Measurements from ENCODE around the gene OSBP2. TPM values are rescaled to one million over a fixed set of nuclear protein-coding genes. Genes with fewer than 3 reads are reported as not detected.

OSBP2 gene
- total RNA-seq, 1 experiment from 2014 or later = 6.2 TPM

- Histone ChIP-seq H3K4me3 (ENCODE audit: low read depth, low read length) (no peak overlapping the region), H3K36me3 (ENCODE audit: control insufficient read depth, insufficient read depth, low read length) (no peaks in the 10 kb centered on the region), H3K27me3 (replicated peaks; ENCODE audit: control insufficient read depth, insufficient read depth, low read length) (no peaks in the 10 kb centered on the region), H3K4me1 (no peaks in the 10 kb centered on the region), H3K9me3 (no peaks in the 10 kb centered on the region)
- ChIA-PET POLR2A (no interaction called here), CTCF (no interaction called here)
- H3K9me3 Mint-ChIP-seq (ENCODE audit: unreplicated experiment) = no peaks in the 10 kb centered on the region
- intact Hi-C loops (cut with micrococcal nuclease; ENCODE audit: unreplicated experiment) = no loop called here
- H3K27me3 Mint-ChIP-seq (ENCODE audit: insufficient read depth, unreplicated experiment) = no peaks in the 10 kb centered on the region
- no peak overlapping the region for H3K27ac Mint-ChIP-seq (ENCODE audit: unreplicated experiment)
- H3K4me1 Mint-ChIP-seq (ENCODE audit: low read depth, unreplicated experiment) = no peaks in the 10 kb centered on the region
- no peak overlapping the region for H3K4me3 Mint-ChIP-seq (ENCODE audit: unreplicated experiment)
- BruUV-seq (replicated peaks) = no TSS peak
- no peak for DNase-seq
- no peaks in the 10 kb centered on the region for H3K36me3 Mint-ChIP-seq (ENCODE audit: insufficient read depth, unreplicated experiment)
- no peak for TF ChIP-seq CTCF (IDR thresholded peaks at IDR 0.05; ENCODE audit: insufficient read depth in 1 of 2, low read depth in 1 of 2, low read length in 1 of 2, severe bottlenecking in 1 of 2, unreplicated experiment in 1 of 2)
Measured at GRCh38 chr22:30648825-30649224, 45.8 kb upstream of the OSBP2 start.

- POLR2A ChIA-PET = no interaction called here
- no peaks in the 10 kb centered on the region for H3K36me3 ChIP-seq (ENCODE audit: control insufficient read depth, insufficient read depth, low read length)
- CTCF ChIA-PET = no interaction called here
- Mint-ChIP-seq H3K9me3 (ENCODE audit: unreplicated experiment) (no peaks in the 10 kb centered on the region), H3K4me3 (ENCODE audit: unreplicated experiment) (no peak overlapping the region), H3K36me3 (ENCODE audit: insufficient read depth, unreplicated experiment) (no peaks in the 10 kb centered on the region), H3K27ac (ENCODE audit: unreplicated experiment) (no peak overlapping the region), H3K4me1 (ENCODE audit: low read depth, unreplicated experiment) (no peaks in the 10 kb centered on the region), H3K27me3 (ENCODE audit: insufficient read depth, unreplicated experiment) (no peaks in the 10 kb centered on the region)
- no peaks in the 10 kb centered on the region for H3K9me3 ChIP-seq
- intact Hi-C loops (cut with micrococcal nuclease; ENCODE audit: unreplicated experiment) = no loop called here
- no peaks in the 10 kb centered on the region for H3K27me3 ChIP-seq (replicated peaks; ENCODE audit: control insufficient read depth, insufficient read depth, low read length)
- no peaks in the 10 kb centered on the region for H3K4me1 ChIP-seq
- TF ChIP-seq CTCF (IDR thresholded peaks at IDR 0.05; ENCODE audit: insufficient read depth in 1 of 2, low read depth in 1 of 2, low read length in 1 of 2, severe bottlenecking in 1 of 2, unreplicated experiment in 1 of 2) = no peak
- no peak for DNase-seq
- no peak overlapping the region for H3K4me3 ChIP-seq (ENCODE audit: low read depth, low read length)
- no TSS peak for BruUV-seq (replicated peaks)
Measured at GRCh38 chr22:30649430-30650007, 45.2 kb upstream of the OSBP2 start.

- Histone ChIP-seq H3K36me3 (ENCODE audit: control insufficient read depth, insufficient read depth, low read length) (no peaks in the 10 kb centered on the region), H3K9me3 (no peaks in the 10 kb centered on the region), H3K4me3 (ENCODE audit: low read depth, low read length) (no peak overlapping the region), H3K4me1 (no peaks in the 10 kb centered on the region), H3K27me3 (replicated peaks; ENCODE audit: control insufficient read depth, insufficient read depth, low read length) (no peaks in the 10 kb centered on the region)
- no peaks in the 10 kb centered on the region for H3K4me1 Mint-ChIP-seq (ENCODE audit: low read depth, unreplicated experiment)
- H3K36me3 Mint-ChIP-seq (ENCODE audit: insufficient read depth, unreplicated experiment) = no peaks in the 10 kb centered on the region
- TF ChIP-seq CTCF (IDR thresholded peaks at IDR 0.05; ENCODE audit: insufficient read depth in 1 of 2, low read depth in 1 of 2, low read length in 1 of 2, severe bottlenecking in 1 of 2, unreplicated experiment in 1 of 2) = no peak
- CTCF ChIA-PET = interaction anchor here (0.6 to 1.0 kb wide), 2 partner anchors 17 to 104 kb away, joined by 3 read pairs; partner anchors contain the start of gene DUSP18
- intact Hi-C loops (cut with micrococcal nuclease; ENCODE audit: unreplicated experiment) = no loop called here
- no peak overlapping the region for H3K4me3 Mint-ChIP-seq (ENCODE audit: unreplicated experiment)
- POLR2A ChIA-PET = interaction anchor here (0.6 kb wide), 1 partner anchor 324 kb away, joined by 3 read pairs; the partner anchor contains the start of gene TBC1D10A
- no peak overlapping the region for H3K27ac Mint-ChIP-seq (ENCODE audit: unreplicated experiment)
- DNase-seq = no peak
- no peaks in the 10 kb centered on the region for H3K27me3 Mint-ChIP-seq (ENCODE audit: insufficient read depth, unreplicated experiment)
- no TSS peak for BruUV-seq (replicated peaks)
- no peaks in the 10 kb centered on the region for H3K9me3 Mint-ChIP-seq (ENCODE audit: unreplicated experiment)
Measured at GRCh38 chr22:30650508-30651116, 44.1 kb upstream of the OSBP2 start.
